Measurements from ENCODE around the gene MACROD2. TPM values are rescaled to one million over a fixed set of nuclear protein-coding genes. Genes with fewer than 3 reads are reported as not detected.

MACROD2 gene
- total and polyA plus RNA-seq, 8 donors, result 0.78 to 31.3 (median 10.9) TPM; not detected in 1

DNA sequence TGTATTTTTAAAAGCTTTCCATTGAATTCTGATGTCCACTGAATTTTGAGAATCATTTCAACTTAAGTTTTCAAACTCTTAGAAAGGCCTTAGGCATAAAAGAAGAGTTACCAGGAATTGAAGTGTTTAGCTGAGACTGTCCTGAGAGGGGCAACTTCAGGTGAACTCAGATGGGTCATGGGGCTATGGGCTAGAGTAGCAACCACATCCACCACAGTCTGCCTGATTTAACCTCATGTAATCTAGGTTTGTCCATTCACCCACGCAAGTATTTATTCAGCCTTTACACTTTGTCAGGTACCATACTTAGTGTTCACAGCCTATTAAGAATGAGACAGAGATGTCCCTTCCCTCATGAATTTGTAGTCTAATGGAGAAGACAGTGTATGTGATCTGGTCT lies 2076.9 kb downstream of the MACROD2 start:
- no peaks in the 10 kb centered on the region for H3K36me3 ChIP-seq
- no peak overlapping the region for H3K27ac ChIP-seq
- peaks cover 0 to 3% (median 1%) of the 10 kb centered on the region in 4 donors for H3K9me3 ChIP-seq
- no peak for DNase-seq
- H3K4me1 ChIP-seq, result no peaks in the 10 kb centered on the region
- TF ChIP-seq POLR2AphosphoS5 (IDR thresholded peaks at IDR 0.05) (no peak), EP300 (IDR thresholded peaks at IDR 0.05) (no peak), POLR2A (IDR thresholded peaks at IDR 0.05) (no peak)
- TF ChIP-seq, protein P1, sequence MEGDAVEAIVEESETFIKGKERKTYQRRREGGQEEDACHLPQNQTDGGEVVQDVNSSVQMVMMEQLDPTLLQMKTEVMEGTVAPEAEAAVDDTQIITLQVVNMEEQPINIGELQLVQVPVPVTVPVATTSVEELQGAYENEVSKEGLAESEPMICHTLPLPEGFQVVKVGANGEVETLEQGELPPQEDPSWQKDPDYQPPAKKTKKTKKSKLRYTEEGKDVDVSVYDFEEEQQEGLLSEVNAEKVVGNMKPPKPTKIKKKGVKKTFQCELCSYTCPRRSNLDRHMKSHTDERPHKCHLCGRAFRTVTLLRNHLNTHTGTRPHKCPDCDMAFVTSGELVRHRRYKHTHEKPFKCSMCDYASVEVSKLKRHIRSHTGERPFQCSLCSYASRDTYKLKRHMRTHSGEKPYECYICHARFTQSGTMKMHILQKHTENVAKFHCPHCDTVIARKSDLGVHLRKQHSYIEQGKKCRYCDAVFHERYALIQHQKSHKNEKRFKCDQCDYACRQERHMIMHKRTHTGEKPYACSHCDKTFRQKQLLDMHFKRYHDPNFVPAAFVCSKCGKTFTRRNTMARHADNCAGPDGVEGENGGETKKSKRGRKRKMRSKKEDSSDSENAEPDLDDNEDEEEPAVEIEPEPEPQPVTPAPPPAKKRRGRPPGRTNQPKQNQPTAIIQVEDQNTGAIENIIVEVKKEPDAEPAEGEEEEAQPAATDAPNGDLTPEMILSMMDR (IDR thresholded peaks at IDR 0.05), result no peak
- H3K27me3 ChIP-seq, result no peaks in the 10 kb centered on the region
- intact Hi-C loops (cut with DNase I; ENCODE audit: low total_unique reads), result no loop called here
- H3K4me3 ChIP-seq, result no peak overlapping the region
- WGBS, 5 donors, result 79 to 100% (median 93%) methylated on average over 1 of the region's 1 CpG

DNA sequence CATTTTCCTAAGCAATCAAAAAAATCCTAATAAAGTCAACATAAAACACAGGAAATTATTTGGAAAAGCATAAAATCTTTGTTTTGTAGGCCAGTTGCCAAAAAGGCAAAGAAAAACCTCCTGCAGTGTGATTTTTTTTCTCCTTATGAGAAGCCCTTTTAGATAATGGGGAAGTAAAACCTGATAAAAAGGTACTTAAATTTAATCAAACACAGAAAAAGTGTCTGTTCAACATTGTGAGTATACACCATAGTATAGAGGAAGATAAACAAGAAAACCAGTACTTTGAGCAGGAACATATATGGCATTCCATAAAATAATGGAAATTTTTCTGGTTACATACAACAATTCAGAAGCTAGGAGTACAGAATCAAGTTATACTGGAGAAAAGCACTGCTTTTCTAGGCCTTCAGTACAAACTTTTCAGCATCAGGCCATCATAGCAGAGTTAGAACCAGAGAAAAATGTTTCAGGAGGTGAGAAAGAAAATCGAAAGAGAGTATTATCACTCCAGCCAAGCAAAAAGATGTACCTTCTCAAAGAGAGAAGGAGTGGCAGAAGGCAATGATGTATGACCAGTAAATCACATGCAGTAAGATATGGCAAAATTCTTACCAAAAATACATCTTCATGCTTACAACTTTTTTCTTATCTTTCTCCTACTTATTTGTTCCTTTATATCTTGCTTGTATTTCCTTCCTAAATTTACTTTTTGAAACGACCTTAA lies 2083.0 kb downstream of the MACROD2 start:
- no peak for TF ChIP-seq EP300 (IDR thresholded peaks at IDR 0.05)
- TF ChIP-seq, protein P1 (IDR thresholded peaks at IDR 0.05), result no peak
- no peak for TF ChIP-seq POLR2A (IDR thresholded peaks at IDR 0.05)
- no peak for TF ChIP-seq POLR2AphosphoS5 (IDR thresholded peaks at IDR 0.05)
- WGBS, 5 donors, result 39 to 63% (median 50%) methylated on average over 2 of the region's 2 CpGs
- no peak overlapping the region for H3K4me3 ChIP-seq
- no peaks in the 10 kb centered on the region for H3K9me3 ChIP-seq
- intact Hi-C loops (cut with DNase I; ENCODE audit: low total_unique reads), result no loop called here
- no peaks in the 10 kb centered on the region for H3K36me3 ChIP-seq
- H3K27ac ChIP-seq, result no peak overlapping the region
- no peaks in the 10 kb centered on the region for H3K27me3 ChIP-seq
- no peaks in the 10 kb centered on the region for H3K4me1 ChIP-seq
- DNase-seq, result no peak

DNA sequence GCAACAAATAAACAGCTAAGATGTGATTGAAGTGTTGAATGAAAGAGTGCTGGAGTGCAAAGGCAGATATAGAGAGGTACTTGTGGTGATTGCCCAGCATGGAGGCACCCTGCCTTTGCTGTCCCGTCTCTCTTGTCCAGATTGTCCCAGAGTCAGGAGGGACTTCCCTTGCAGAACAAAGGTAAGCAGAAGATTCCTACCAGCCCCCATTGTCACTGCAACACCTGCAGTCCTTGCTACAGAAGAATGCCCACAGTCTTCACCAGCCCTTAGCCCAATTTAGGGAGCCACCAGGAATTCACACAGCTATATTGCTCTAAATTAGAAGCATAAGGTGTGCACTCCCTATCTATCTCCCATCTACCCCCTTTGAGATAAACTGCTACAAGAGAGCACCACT lies 2086.1 kb downstream of the MACROD2 start:
- TF ChIP-seq POLR2AphosphoS5 (IDR thresholded peaks at IDR 0.05), result no peak
- TF ChIP-seq EP300 (IDR thresholded peaks at IDR 0.05), result no peak
- no peak for TF ChIP-seq POLR2A (IDR thresholded peaks at IDR 0.05)
- TF ChIP-seq, protein P1 (IDR thresholded peaks at IDR 0.05), result no peak
- intact Hi-C loops (cut with DNase I; ENCODE audit: low total_unique reads), result no loop called here
- H3K4me1 ChIP-seq, result no peaks in the 10 kb centered on the region
- 63 to 90% (median 75%) methylated on average over 1 of the region's 1 CpG for WGBS, 5 donors
- no peak overlapping the region for H3K27ac ChIP-seq
- DNase-seq, result no peak
- no peak overlapping the region for H3K4me3 ChIP-seq
- H3K27me3 ChIP-seq, result no peaks in the 10 kb centered on the region
- no peaks in the 10 kb centered on the region for H3K36me3 ChIP-seq
- H3K9me3 ChIP-seq, result no peaks in the 10 kb centered on the region

DNA sequence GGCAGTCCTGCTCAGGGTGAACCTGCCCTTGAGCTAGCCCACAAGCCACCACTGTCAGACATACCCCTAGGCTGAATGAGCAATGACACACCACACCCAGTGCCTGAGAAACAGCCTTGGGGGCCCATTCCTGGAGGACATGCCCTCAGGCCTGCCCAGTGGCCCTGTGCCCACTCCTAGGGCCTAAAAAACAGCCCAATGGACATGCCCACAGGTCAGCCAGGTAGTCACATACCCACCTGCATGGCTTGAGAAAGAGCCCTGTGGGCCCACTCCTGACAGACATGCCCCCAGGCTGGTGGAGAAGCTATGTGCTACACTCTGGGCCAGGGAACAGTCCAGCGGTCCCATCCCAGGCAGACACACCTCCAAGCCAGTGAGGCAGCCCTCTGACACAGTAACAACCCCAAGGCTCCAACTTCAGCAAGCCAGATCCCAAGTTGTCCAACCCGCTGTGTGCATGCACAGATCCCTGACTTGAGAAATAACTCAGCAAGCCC lies 2086.8 kb downstream of the MACROD2 start:
- intact Hi-C loops (cut with DNase I; ENCODE audit: low total_unique reads), result no loop called here
- TF ChIP-seq, protein P1 (IDR thresholded peaks at IDR 0.05), result no peak
- TF ChIP-seq POLR2A (IDR thresholded peaks at IDR 0.05), result no peak
- TF ChIP-seq EP300 (IDR thresholded peaks at IDR 0.05), result no peak
- TF ChIP-seq POLR2AphosphoS5 (IDR thresholded peaks at IDR 0.05), result no peak
- no peak for DNase-seq
- H3K4me1 ChIP-seq, result no peaks in the 10 kb centered on the region
- WGBS, 5 donors, result 90 to 100% (median 92%) methylated on average over 2 of the region's 2 CpGs
- H3K27me3 ChIP-seq, result no peaks in the 10 kb centered on the region
- H3K9me3 ChIP-seq, result no peaks in the 10 kb centered on the region
- no peaks in the 10 kb centered on the region for H3K36me3 ChIP-seq
- H3K27ac ChIP-seq, result no peak overlapping the region
- H3K4me3 ChIP-seq, result no peak overlapping the region
